Mucosa of descending colon (tissue), 3 donors: Measurements from ENCODE around the gene LTO1. TPM values are rescaled to one million over a fixed set of nuclear protein-coding genes. Genes with fewer than 3 reads are reported as not detected.

ENCODE experiments used
- ATAC-seq: fragments of 200-7000 bp; cut with Tn5 transposase; one replicate; pipeline ENCODE4 v1.9.1; 2020; ENCODE audit warnings: mild to moderate bottlenecking, moderate library complexity
- DNase-seq, 3 donors: peaks; one replicate each; pipeline ENCODE4 v3.0.0-alpha.2; 2020
- H3K36me3 ChIP-seq: fragments of 200-600 bp; one replicate; pipeline ENCODE4 v1.8.0; 2021; ENCODE audit warnings: low read depth, mild to moderate bottlenecking
- H3K4me1 ChIP-seq: fragments of 200-600 bp; one replicate; pipeline ENCODE4 v1.8.0; 2021; ENCODE audit warnings: low read depth, mild to moderate bottlenecking
- H3K4me3 ChIP-seq: fragments of 200-600 bp; one replicate; pipeline ENCODE4 v1.8.0; 2021; ENCODE audit warnings: mild to moderate bottlenecking
- H3K9me3 ChIP-seq: fragments of 200-600 bp; one replicate; pipeline ENCODE4 v1.8.0; 2021; ENCODE audit warnings: mild to moderate bottlenecking
- intact Hi-C, 2 donors: fragments of 100-400 bp; cut with DNase I in 1 of 2; cut with micrococcal nuclease in 1 of 2; formaldehyde crosslinking; loops; one replicate each; pipeline versions ENCODE4 v1.11.0 to v1.11.1; 2022; cut with DNase I, micrococcal nuclease
- total RNA-seq, 3 donors: library from RNA; stranded (reverse); fragmentation: NEBNext Ultra II Directional in 2 of 3; extraction: Animal tissue kit (Norgen Biotek cat#: 25700) in 2 of 3; gene quantifications; one replicate each; pipeline versions ENCODE4 v1.2.1 to v1.2.4, GENCODE V29; 2021 to 2023
- TF ChIP-seq, protein P1 (sequence below): fragments of 200-600 bp; IDR thresholded peaks from one replicate; pipeline ENCODE4 v1.8.0; 2022; ENCODE audit warnings: antibody characterized with exemption, mild to moderate bottlenecking
- donor health status: DM: no; HTN: no; CAD: no; lungs with moderate emphysema.
- donor health status: DM: no; HTN: no; CAD: no.
- donor health status: DM: no; HTN: yes; CAD: no.

Gene LTO1
- total RNA-seq, 3 donors from 2014 or later = 21.8 to 30.5 (median 22.4) TPM

DNA sequence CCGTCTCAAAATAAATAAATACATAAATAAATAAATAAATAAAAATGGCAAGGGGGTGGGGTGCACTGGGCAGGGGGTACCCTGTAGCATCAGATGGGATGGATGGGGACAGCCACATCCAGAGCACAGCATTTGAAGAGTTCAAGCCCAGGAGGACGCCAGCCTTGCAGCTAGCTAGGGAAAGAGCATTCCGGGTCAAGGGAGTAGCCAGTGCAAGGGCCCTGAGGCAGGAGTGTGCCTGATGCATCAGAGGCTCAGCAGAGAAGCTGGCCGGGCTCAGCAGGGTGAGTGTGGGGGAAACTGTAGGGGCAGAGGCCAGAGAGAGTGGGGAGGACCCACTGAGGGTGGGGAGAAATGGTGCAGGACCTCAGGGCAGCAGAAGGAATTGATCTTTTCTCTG, 57.9 kb downstream of the LTO1 start:
- DNase-seq = no peak
- H3K4me3 ChIP-seq = no peak overlapping the region
- H3K9me3 ChIP-seq = no peaks in the 10 kb centered on the region
- no peaks in the 10 kb centered on the region for H3K36me3 ChIP-seq
- TF ChIP-seq, protein P1, sequence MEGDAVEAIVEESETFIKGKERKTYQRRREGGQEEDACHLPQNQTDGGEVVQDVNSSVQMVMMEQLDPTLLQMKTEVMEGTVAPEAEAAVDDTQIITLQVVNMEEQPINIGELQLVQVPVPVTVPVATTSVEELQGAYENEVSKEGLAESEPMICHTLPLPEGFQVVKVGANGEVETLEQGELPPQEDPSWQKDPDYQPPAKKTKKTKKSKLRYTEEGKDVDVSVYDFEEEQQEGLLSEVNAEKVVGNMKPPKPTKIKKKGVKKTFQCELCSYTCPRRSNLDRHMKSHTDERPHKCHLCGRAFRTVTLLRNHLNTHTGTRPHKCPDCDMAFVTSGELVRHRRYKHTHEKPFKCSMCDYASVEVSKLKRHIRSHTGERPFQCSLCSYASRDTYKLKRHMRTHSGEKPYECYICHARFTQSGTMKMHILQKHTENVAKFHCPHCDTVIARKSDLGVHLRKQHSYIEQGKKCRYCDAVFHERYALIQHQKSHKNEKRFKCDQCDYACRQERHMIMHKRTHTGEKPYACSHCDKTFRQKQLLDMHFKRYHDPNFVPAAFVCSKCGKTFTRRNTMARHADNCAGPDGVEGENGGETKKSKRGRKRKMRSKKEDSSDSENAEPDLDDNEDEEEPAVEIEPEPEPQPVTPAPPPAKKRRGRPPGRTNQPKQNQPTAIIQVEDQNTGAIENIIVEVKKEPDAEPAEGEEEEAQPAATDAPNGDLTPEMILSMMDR = no peak
- intact Hi-C loops = no loop called here
- no peaks in the 10 kb centered on the region for H3K4me1 ChIP-seq
- ATAC-seq = no peak

Other genes with a start within 250 kb of the LTO1 start
- not detected for gene LINC01488, start 193.7 kb downstream of the LTO1 start, total RNA-seq
- 10 to 100 TPM; 44.6 to 82.4 (median 58.9) TPM for gene CCND1, start 34.2 kb downstream of the LTO1 start, total RNA-seq
- gene FGF19, start 28.7 kb upstream of the LTO1 start, total RNA-seq = not detected
- not detected for gene FGF4, start 100.0 kb upstream of the LTO1 start, total RNA-seq
- gene FGF3, start 144.1 kb upstream of the LTO1 start, total RNA-seq = not detected